ENCODE data around the gene SLC45A1. TPM values are rescaled to one million over a fixed set of nuclear protein-coding genes. Genes with fewer than 3 reads are reported as not detected.

Gene SLC45A1
- total and polyA plus RNA-seq, 9 of the 15 experiments (the other 6 are each of a cell fraction or from before 2014, with no cell fraction given), result not detected

DNA sequence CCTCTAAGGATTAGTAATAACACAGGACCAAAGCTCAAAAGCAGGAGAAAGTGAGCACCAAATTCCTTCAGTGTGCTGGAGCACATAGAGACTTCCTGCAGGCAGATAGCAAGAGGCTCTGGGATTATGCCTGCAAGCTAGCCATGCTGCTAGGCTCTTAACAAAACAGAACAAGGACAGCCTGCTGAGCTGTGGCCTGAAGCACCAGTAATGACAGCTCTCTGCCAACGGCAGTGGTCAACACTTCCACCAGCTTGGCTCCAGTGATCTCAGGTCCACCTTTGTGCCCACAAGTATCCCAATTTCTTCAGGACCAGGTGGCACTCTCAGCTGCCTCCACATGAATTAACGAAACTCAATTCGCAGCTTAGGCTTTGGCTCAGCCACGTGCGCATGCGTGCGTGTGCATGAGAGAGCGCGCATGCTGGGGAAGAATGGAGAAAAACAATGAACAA is 64.2 kb downstream of the SLC45A1 start (continued):
- TF ChIP-seq RFX5 (IDR thresholded peaks at IDR 0.05; ENCODE audit: low read depth, low read length), result no peak
- no peak for TF ChIP-seq ARID1B (IDR thresholded peaks at IDR 0.05)
- no peak for TF ChIP-seq ILK (tag; IDR thresholded peaks at IDR 0.05; ENCODE audit: borderline replicate concordance, low read depth)
- TF ChIP-seq, protein P1, sequence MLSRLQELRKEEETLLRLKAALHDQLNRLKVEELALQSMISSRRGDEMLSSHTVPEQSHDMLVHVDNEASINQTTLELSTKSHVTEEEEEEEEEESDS (CRISPR knock-in tag; IDR thresholded peaks at IDR 0.05), result no peak
- TF ChIP-seq MCM7 (IDR thresholded peaks at IDR 0.05), result no peak
- TF ChIP-seq ELF4 (CRISPR knock-in tag; IDR thresholded peaks at IDR 0.05), result no peak
- no peak for TF ChIP-seq ATF1 (CRISPR knock-in tag; IDR thresholded peaks at IDR 0.05)
- no peak for TF ChIP-seq ATF1 (tag; IDR thresholded peaks at IDR 0.05)
- TF ChIP-seq, protein P2, sequence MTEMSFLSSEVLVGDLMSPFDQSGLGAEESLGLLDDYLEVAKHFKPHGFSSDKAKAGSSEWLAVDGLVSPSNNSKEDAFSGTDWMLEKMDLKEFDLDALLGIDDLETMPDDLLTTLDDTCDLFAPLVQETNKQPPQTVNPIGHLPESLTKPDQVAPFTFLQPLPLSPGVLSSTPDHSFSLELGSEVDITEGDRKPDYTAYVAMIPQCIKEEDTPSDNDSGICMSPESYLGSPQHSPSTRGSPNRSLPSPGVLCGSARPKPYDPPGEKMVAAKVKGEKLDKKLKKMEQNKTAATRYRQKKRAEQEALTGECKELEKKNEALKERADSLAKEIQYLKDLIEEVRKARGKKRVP (CRISPR knock-in tag; IDR thresholded peaks at IDR 0.05), result no peak

DNA sequence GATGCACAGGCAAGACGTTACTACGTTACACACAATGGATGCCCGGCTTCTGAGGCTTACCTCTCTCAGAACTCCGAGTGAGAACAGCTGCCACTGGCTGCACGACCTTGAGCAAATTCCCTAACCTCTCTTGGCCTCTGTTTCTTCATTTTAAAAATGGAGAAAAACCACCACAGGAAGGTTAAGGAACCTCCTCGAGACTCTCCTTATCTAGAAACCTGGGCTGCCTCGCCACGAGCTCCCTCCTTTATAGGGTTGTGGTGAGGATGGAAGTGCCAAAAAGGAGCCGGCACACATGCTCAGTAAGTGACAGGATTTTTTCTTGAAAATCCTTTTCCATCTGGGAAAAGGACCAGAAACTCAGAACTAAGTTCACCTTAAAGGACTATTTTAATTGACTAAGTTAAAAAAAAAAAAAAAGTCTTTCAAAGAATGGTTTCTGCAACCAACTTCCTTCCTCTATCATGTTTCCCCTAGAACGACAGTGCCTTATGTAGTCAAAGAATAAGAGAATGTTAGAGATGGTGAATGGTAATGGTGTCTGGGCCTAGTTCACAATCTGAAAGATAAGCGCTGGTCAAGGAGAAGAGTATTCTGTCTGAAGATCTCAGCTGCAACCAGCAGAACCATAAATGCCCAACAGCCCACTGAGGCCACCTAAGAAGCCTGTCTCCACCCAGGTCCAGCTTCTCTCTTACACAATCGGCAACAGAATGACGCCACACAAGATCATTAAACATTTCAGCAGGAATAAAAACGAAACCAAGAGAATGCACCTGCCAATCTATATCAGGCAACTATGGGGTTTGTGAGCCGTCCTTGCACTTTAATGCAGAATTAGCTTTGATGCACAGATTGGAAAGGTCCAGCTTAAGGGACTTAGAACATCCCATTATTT is 64.9 kb downstream of the SLC45A1 start:
- peaks cover 0 to 1% of the 10 kb centered on the region in 2 experiments; a peak in 1 of 5 replicates for H3K4me1 ChIP-seq (replicated peaks in 1 of 2; ENCODE audit: control insufficient read depth in 2 of 2, insufficient read depth in 2 of 2, low read length in 2 of 2)
- intact Hi-C loops (cut with micrococcal nuclease) (no loop called here), in situ Hi-C loops (cut with MboI) (no loop called here)
- FAIRE-seq (no peak), DNase-seq (ENCODE audit: extremely low read depth in 1 of 4, low spot score in 3 of 4) (no peak), ATAC-seq (no peak)
- H3K9ac ChIP-seq (ENCODE audit: insufficient read depth in 1 of 2, low read depth in 2 of 2, low read length in 2 of 2), result no peak overlapping the region
- H3K27me3 ChIP-seq (ENCODE audit: control insufficient read depth in 2 of 2, insufficient read depth in 2 of 2, low read length in 2 of 2), result no peaks in the 10 kb centered on the region
- H3K27ac ChIP-seq (ENCODE audit: extremely low read depth, low read depth, low read length), result no peak overlapping the region
- POLR2A ChIA-PET, result interaction anchor here (0.6 to 0.7 kb wide), 2 partner anchors 11 to 27 kb away, joined by 3 to 4 read pairs; no protein-coding TSS in a partner anchor
- H3K4me2 ChIP-seq (ENCODE audit: insufficient read depth, low read length), result no peak overlapping the region
- WGBS (ENCODE audit: insufficient coverage, low coverage, missing lambda C conversion rate), result 82% methylated on average over 15 of the region's 15 CpGs
- H3K4me3 ChIP-seq, result no peak overlapping the region
- no peak overlapping the region for H2AFZ ChIP-seq (ENCODE audit: low read depth, low read length)
- H3K9me1 ChIP-seq (ENCODE audit: control insufficient read depth, insufficient read depth, low read length), result no peaks in the 10 kb centered on the region
- peaks cover 18% of the 10 kb centered on the region for H3K79me2 ChIP-seq (ENCODE audit: control insufficient read depth, insufficient read depth, low read length)
- H3K36me3 ChIP-seq (ENCODE audit: control insufficient read depth, insufficient read depth, low read length), result peaks cover 14% of the 10 kb centered on the region; the same call in 2 of the 3 replicates
- BruUV-seq (replicated peaks), result no TSS peak
- H3K9me3 ChIP-seq (replicated peaks; ENCODE audit: control insufficient read depth, insufficient read depth, low read depth, low read length), result no peaks in the 10 kb centered on the region
- peaks cover 6% of the 10 kb centered on the region; the same call in 1 of the 2 replicates for H4K20me1 ChIP-seq (replicated peaks; ENCODE audit: control insufficient read depth, insufficient read depth, low read length)
- CTCF ChIA-PET (ENCODE audit: low intra/inter-chr PET ratio), result no interaction called here
- no peak for TF ChIP-seq MCM2 (IDR thresholded peaks at IDR 0.05; ENCODE audit: low read depth)
- no peak for TF ChIP-seq ZNF778 (CRISPR knock-in tag; IDR thresholded peaks at IDR 0.05)
- TF ChIP-seq ZNF239 (CRISPR knock-in tag; IDR thresholded peaks at IDR 0.05), result no peak
- TF ChIP-seq, protein P3, sequence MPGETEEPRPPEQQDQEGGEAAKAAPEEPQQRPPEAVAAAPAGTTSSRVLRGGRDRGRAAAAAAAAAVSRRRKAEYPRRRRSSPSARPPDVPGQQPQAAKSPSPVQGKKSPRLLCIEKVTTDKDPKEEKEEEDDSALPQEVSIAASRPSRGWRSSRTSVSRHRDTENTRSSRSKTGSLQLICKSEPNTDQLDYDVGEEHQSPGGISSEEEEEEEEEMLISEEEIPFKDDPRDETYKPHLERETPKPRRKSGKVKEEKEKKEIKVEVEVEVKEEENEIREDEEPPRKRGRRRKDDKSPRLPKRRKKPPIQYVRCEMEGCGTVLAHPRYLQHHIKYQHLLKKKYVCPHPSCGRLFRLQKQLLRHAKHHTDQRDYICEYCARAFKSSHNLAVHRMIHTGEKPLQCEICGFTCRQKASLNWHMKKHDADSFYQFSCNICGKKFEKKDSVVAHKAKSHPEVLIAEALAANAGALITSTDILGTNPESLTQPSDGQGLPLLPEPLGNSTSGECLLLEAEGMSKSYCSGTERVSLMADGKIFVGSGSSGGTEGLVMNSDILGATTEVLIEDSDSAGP (CRISPR knock-in tag; IDR thresholded peaks at IDR 0.05), result no peak
- TF ChIP-seq ARID1B (IDR thresholded peaks at IDR 0.05), result no peak
- no peak for TF ChIP-seq RBM25 (IDR thresholded peaks at IDR 0.05; ENCODE audit: low read depth, low read length, severe bottlenecking)
- TF ChIP-seq ESRRB (CRISPR knock-in tag; IDR thresholded peaks at IDR 0.05; ENCODE audit: borderline replicate concordance), result no peak
- no peak for TF ChIP-seq ZNF695 (CRISPR knock-in tag; IDR thresholded peaks at IDR 0.05)
- no peak for TF ChIP-seq MEF2D (tag; conservative IDR thresholded peaks at IDR 0.05; ENCODE audit: low read depth)
- TF ChIP-seq BRF1 (IDR thresholded peaks at IDR 0.05; ENCODE audit: borderline replicate concordance, extremely low read depth, insufficient read length), result no peak
- TF ChIP-seq RBM34 (IDR thresholded peaks at IDR 0.05; ENCODE audit: borderline replicate concordance, insufficient read depth, low read length), result no peak
- TF ChIP-seq ARNT (IDR thresholded peaks at IDR 0.05), result no peak

Data from K562 (cell line).